ENCODE data around the gene ATP13A3.

- TF ChIP-seq POLR2A (IDR thresholded peaks at IDR 0.05): no peak
- TF ChIP-seq POLR2AphosphoS5 (IDR thresholded peaks at IDR 0.05): no peak
These were observed 5.7 kb downstream of the ATP13A3 start for GRCh38 chr3:194481103-194481502.
